Smooth muscle cell (in vitro differentiated cells): ENCODE results near the gene TREM2. TPM values are rescaled to one million over a fixed set of nuclear protein-coding genes. Genes with fewer than 3 reads are reported as not detected.

Experiments used
- DNase-seq: peaks from one replicate; lab custom pipeline; 2025; ENCODE audit not compliant: unreplicated experiment; lab: John Stamatoyannopoulos, UW
- H2AFZ ChIP-seq: fragments of 200-600 bp; sonication (generic); 2 replicates; pipeline ENCODE4 v1.6.0; 2016; ENCODE audit warnings: antibody characterized with exemption, low read depth, mild to moderate bottlenecking
- H3F3A ChIP-seq: fragments of 200-600 bp; sonication (generic); 2 replicates; pipeline ENCODE4 v1.6.0; 2017; ENCODE audit warnings: antibody characterized with exemption, low read depth
- H3K27ac ChIP-seq: fragments of 200-600 bp; sonication (generic); 2 replicates; pipeline ENCODE4 v1.5.1; 2016; ENCODE audit warnings: low read depth, mild to moderate bottlenecking
- H3K27me3 ChIP-seq: fragments of 200-600 bp; sonication (generic); 2 replicates; pipeline ENCODE4 v1.6.1; 2016; ENCODE audit warnings: low read depth, mild to moderate bottlenecking
- H3K36me3 ChIP-seq: fragments of 200-600 bp; sonication (generic); 2 replicates; pipeline ENCODE4 v1.5.1; 2016; ENCODE audit warnings: low read depth
- H3K4me1 ChIP-seq: fragments of 200-600 bp; sonication (generic); 2 replicates; pipeline ENCODE4 v1.5.1; 2016; ENCODE audit warnings: low read depth
- H3K4me2 ChIP-seq: fragments of 200-600 bp; sonication (generic); 2 replicates; pipeline ENCODE4 v1.6.0; 2016; ENCODE audit warnings: mild to moderate bottlenecking
- H3K4me3 ChIP-seq: fragments of 200-600 bp; sonication (generic); 2 replicates; pipeline ENCODE4 v1.5.1; 2016; ENCODE audit warnings: mild to moderate bottlenecking
- H3K79me2 ChIP-seq: fragments of 200-600 bp; sonication (generic); 2 replicates; pipeline ENCODE4 v1.6.0; 2016; ENCODE audit warnings: low read depth, mild to moderate bottlenecking
- H3K9ac ChIP-seq: fragments of 200-600 bp; sonication (generic); 2 replicates; pipeline ENCODE4 v1.6.0; 2016; ENCODE audit warnings: low read depth
- H3K9me3 ChIP-seq: fragments of 200-600 bp; sonication (generic); replicated peaks from 2 replicates; pipeline ENCODE4 v1.5.1; 2016; ENCODE audit warnings: low read depth
- H4K20me1 ChIP-seq: fragments of 200-600 bp; sonication (generic); 2 replicates; pipeline ENCODE4 v1.6.0; 2016; ENCODE audit warnings: low read depth
- WGBS: methylation state at CpG from one replicate; pipeline ENCODE4 v1.1.7; 2016; ENCODE audit warnings: low lambda C conversion rate; 5-methylcytosine and 5-hydroxymethylcytosine counted together
- polyA plus RNA-seq: library from polyadenylated mRNA; unstranded; fragments of >200 nt; fragmentation: Nextera tagmentation; extraction: Ambion mirVana; gene quantifications from 2 replicates; pipeline ENCODE4 v1.2.1, GENCODE V29; 2016
- total RNA-seq: library from RNA; depleted of rRNA; stranded (reverse); fragments of >200 nt; gene quantifications from 2 replicates; pipeline ENCODE4 v1.2.3, GENCODE V29; 2014
- TF ChIP-seq, protein P1 (sequence below): fragments of 200-600 bp; sonication (generic); IDR thresholded peaks from 2 replicates; pipeline ENCODE4 v1.5.1; 2017; ENCODE audit warnings: borderline replicate concordance, mild to moderate bottlenecking, antibody characterized with exemption; ENCODE audit not compliant: insufficient read depth, poor library complexity, severe bottlenecking

The TREM2 gene
- total and polyA plus RNA-seq, 2 experiments from 2014 or later: not detected

GRCh38 chr6:41200296-41200900, 37.5 kb upstream of the TREM2 start:
- Histone ChIP-seq H3K36me3 (no peaks in the 10 kb centered on the region), H3K4me2 (peak overlapping the region; percentile 19), H3K9me3 (no peaks in the 10 kb centered on the region), H3K4me3 (no peak overlapping the region), H3K9ac (no peak overlapping the region), H2AFZ (peak overlapping the region; percentile 3), H3F3A (no peaks in the 10 kb centered on the region), H3K4me1 (peaks cover 3% of the 10 kb centered on the region), H3K27me3 (peaks cover 21% of the 10 kb centered on the region), H3K27ac (peak overlapping the region; percentile 43), H4K20me1 (no peaks in the 10 kb centered on the region), H3K79me2 (no peaks in the 10 kb centered on the region)
- DNase-seq: no peak
- TF ChIP-seq, protein P1, sequence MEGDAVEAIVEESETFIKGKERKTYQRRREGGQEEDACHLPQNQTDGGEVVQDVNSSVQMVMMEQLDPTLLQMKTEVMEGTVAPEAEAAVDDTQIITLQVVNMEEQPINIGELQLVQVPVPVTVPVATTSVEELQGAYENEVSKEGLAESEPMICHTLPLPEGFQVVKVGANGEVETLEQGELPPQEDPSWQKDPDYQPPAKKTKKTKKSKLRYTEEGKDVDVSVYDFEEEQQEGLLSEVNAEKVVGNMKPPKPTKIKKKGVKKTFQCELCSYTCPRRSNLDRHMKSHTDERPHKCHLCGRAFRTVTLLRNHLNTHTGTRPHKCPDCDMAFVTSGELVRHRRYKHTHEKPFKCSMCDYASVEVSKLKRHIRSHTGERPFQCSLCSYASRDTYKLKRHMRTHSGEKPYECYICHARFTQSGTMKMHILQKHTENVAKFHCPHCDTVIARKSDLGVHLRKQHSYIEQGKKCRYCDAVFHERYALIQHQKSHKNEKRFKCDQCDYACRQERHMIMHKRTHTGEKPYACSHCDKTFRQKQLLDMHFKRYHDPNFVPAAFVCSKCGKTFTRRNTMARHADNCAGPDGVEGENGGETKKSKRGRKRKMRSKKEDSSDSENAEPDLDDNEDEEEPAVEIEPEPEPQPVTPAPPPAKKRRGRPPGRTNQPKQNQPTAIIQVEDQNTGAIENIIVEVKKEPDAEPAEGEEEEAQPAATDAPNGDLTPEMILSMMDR: no peak
- WGBS: 42% methylated on average over 2 of the region's 2 CpGs

DNA sequence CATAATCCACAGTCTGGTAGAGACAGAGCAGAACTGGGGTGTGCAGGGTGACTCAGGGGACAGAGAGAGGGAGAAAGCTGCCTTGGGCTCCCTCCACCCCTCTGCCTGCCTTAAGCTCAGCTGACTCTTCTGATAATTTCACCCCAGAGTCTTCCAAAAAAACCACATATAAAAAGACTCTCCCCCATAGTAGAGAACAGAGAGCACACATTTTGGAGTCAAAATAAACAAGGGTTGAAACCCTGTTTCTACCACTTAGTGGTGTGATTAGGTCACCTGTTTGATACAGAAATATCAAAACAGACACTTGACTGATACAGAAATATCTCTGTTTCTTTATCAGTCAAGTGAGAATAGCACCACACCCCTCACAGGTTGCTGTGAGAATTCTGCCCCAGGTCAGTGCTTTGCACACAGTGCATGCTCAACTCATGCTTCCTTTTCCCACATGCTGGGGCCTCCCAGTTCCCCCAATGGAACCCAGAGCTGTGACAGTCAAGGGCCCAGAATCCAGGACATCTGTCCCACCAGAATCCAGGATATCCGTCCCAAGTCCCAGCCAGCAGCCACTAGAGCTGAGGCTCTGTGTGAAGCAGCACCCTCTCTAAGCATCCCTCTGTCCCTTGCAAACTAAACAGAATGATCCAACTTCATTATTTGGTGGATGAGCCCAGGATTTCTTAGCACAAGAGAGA, 36.8 kb upstream of the TREM2 start:
- TF ChIP-seq, protein P1: no peak
- 75% methylated on average over 1 of the region's 1 CpG for WGBS
- peak overlapping the region; percentile 3 for H2AFZ ChIP-seq
- H3F3A ChIP-seq: no peaks in the 10 kb centered on the region
- peaks cover 3% of the 10 kb centered on the region for H3K4me1 ChIP-seq
- H3K9ac ChIP-seq: no peak overlapping the region
- no peak for DNase-seq
- H3K9me3 ChIP-seq: no peaks in the 10 kb centered on the region
- peak overlapping the region; percentile 43 for H3K27ac ChIP-seq
- peak overlapping the region; percentile 19 for H3K4me2 ChIP-seq
- H3K4me3 ChIP-seq: no peak overlapping the region
- no peaks in the 10 kb centered on the region for H4K20me1 ChIP-seq
- H3K27me3 ChIP-seq: peaks cover 28% of the 10 kb centered on the region
- H3K36me3 ChIP-seq: no peaks in the 10 kb centered on the region
- H3K79me2 ChIP-seq: no peaks in the 10 kb centered on the region

- no peak overlapping the region for H3K4me2 ChIP-seq
- H3K27me3 ChIP-seq: peaks cover 42% of the 10 kb centered on the region
- no peak overlapping the region for H3K4me3 ChIP-seq
- no peak overlapping the region for H3K27ac ChIP-seq
- no peak overlapping the region for H3K9ac ChIP-seq
- no peak for DNase-seq
- no peaks in the 10 kb centered on the region for H3K9me3 ChIP-seq
- no peak overlapping the region for H2AFZ ChIP-seq
- TF ChIP-seq, protein P1: no peak
- H4K20me1 ChIP-seq: no peaks in the 10 kb centered on the region
- H3F3A ChIP-seq: no peaks in the 10 kb centered on the region
- no peaks in the 10 kb centered on the region for H3K79me2 ChIP-seq
- peaks cover 3% of the 10 kb centered on the region for H3K4me1 ChIP-seq
- 98% methylated on average over 3 of the region's 3 CpGs for WGBS
- H3K36me3 ChIP-seq: no peaks in the 10 kb centered on the region
These were observed 34.3 kb upstream of the TREM2 start for GRCh38 chr6:41197234-41197633.

- Histone ChIP-seq H3K9ac (no peak overlapping the region), H3K36me3 (no peaks in the 10 kb centered on the region), H3K9me3 (no peaks in the 10 kb centered on the region), H3K4me2 (no peak overlapping the region), H3K79me2 (no peaks in the 10 kb centered on the region), H3F3A (no peaks in the 10 kb centered on the region), H3K4me3 (no peak overlapping the region), H3K27ac (no peak overlapping the region), H4K20me1 (no peaks in the 10 kb centered on the region), H2AFZ (no peak overlapping the region), H3K4me1 (no peaks in the 10 kb centered on the region), H3K27me3 (peaks cover 50% of the 10 kb centered on the region)
- DNase-seq: no peak
- 92% methylated on average over 3 of the region's 3 CpGs for WGBS
- TF ChIP-seq, protein P1: no peak
These were observed 31.5 kb upstream of the TREM2 start for GRCh38 chr6:41194386-41194785.
